Measurements from ENCODE around the gene ANTXRL.
"Not testable (repeated sequence)": the region's sequence is repeated elsewhere in the genome, so short reads cannot be mapped to it uniquely, and the experiment has no call there.

ANTXRL gene

GRCh38 chr10:46257099-46257498 lies 29.7 kb upstream of the ANTXRL start:
- TF ChIP-seq EZH2phosphoT487 (IDR thresholded peaks at IDR 0.05; ENCODE audit: low read depth): no peak
- TF ChIP-seq, protein P1, sequence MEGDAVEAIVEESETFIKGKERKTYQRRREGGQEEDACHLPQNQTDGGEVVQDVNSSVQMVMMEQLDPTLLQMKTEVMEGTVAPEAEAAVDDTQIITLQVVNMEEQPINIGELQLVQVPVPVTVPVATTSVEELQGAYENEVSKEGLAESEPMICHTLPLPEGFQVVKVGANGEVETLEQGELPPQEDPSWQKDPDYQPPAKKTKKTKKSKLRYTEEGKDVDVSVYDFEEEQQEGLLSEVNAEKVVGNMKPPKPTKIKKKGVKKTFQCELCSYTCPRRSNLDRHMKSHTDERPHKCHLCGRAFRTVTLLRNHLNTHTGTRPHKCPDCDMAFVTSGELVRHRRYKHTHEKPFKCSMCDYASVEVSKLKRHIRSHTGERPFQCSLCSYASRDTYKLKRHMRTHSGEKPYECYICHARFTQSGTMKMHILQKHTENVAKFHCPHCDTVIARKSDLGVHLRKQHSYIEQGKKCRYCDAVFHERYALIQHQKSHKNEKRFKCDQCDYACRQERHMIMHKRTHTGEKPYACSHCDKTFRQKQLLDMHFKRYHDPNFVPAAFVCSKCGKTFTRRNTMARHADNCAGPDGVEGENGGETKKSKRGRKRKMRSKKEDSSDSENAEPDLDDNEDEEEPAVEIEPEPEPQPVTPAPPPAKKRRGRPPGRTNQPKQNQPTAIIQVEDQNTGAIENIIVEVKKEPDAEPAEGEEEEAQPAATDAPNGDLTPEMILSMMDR (IDR thresholded peaks at IDR 0.05; ENCODE audit: low read depth, low read length): no peak
- no peak overlapping the region for H3K4me2 ChIP-seq (ENCODE audit: low read length)
- no peak overlapping the region for H3K9ac ChIP-seq (ENCODE audit: low read length)
- H3K79me2 ChIP-seq (ENCODE audit: low read length): no peaks in the 10 kb centered on the region
- no peaks in the 10 kb centered on the region for H3K9me3 ChIP-seq (ENCODE audit: insufficient read depth, low read length)
- no peaks in the 10 kb centered on the region for H4K20me1 ChIP-seq (ENCODE audit: insufficient read depth, low read length)
- H3K36me3 ChIP-seq (replicated peaks; ENCODE audit: low read depth, low read length): no peaks in the 10 kb centered on the region
- no peaks in the 10 kb centered on the region for H3K4me1 ChIP-seq (ENCODE audit: low read length)
- H3K27ac ChIP-seq (ENCODE audit: low read length): no peak overlapping the region
- H3K4me3 ChIP-seq (ENCODE audit: low read length): no peak overlapping the region
- no peak overlapping the region for H2AFZ ChIP-seq (ENCODE audit: low read depth, low read length)
- no peaks in the 10 kb centered on the region for H3K27me3 ChIP-seq (ENCODE audit: low read depth, low read length)

DNA sequence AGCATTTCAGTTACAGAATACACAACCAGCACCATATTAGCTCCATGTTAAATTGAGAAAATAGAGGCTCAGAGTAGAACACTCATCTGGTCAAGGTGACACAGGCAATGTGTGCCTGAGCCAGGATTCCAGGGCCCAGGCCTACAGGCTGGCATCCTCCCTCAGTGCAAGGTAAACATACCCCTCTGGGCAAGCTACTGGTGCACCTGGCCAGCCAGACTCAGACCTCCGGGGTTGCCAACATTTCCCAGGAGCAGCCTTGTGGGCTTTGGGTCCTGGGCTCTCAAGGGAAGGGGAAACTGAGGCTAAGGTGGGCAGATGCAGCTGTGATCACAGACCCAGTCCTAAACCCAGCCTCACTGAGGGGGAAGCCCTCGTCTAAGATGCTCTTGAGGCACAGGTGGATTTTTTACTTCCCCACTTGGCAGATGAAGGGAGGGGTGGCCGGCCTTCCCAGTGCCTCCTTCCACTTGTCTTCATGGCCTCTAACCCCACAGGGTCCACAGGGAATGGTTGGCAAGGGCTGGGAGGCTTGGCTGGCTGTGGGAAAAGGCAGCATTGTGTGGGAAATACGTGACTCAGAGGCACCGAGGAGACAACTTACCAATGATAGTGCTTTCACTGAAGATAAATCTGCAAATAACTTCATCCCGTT lies 23.8 kb upstream of the ANTXRL start:
- not testable (repeated sequence) for H3K36me3 ChIP-seq (replicated peaks; ENCODE audit: low read depth, low read length); H3K27me3 ChIP-seq (ENCODE audit: low read depth, low read length); H4K20me1 ChIP-seq (ENCODE audit: insufficient read depth, low read length); H3K9ac ChIP-seq (ENCODE audit: low read length); H2AFZ ChIP-seq (ENCODE audit: low read depth, low read length); H3K4me1 ChIP-seq (ENCODE audit: low read length); H3K9me3 ChIP-seq (ENCODE audit: insufficient read depth, low read length); H3K79me2 ChIP-seq (ENCODE audit: low read length); H3K4me3 ChIP-seq (ENCODE audit: low read length); H3K27ac ChIP-seq (ENCODE audit: low read length); H3K4me2 ChIP-seq (ENCODE audit: low read length)

DNA sequence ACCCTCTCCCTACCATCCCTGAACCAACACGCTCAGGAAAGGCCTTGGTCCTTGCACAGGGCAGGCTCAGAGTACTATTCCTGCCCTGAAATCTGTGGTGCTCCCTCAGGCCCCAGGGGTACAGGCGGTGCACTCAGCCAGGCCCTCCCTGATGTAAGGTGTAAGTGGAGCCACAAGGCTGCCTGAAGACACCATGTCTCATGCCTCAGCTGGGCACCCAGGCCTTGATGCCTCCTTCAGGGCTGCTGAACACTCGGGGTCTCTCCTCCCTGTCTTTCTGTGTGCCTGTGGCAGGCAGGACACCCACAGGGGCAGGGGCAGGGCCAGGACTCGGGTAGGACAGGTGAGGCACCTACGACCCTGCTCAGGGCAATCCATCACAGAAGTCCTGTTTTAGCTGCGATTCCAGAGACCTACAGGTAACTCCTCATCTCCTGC lies 22.9 kb upstream of the ANTXRL start:
- H3K9me3 ChIP-seq (ENCODE audit: insufficient read depth, low read length): no peaks in the 10 kb centered on the region
- no peak overlapping the region for H2AFZ ChIP-seq (ENCODE audit: low read depth, low read length)
- no peaks in the 10 kb centered on the region for H3K79me2 ChIP-seq (ENCODE audit: low read length)
- H4K20me1 ChIP-seq (ENCODE audit: insufficient read depth, low read length): no peaks in the 10 kb centered on the region
- H3K4me3 ChIP-seq (ENCODE audit: low read length): no peak overlapping the region
- H3K9ac ChIP-seq (ENCODE audit: low read length): no peak overlapping the region
- TF ChIP-seq, protein P1 (IDR thresholded peaks at IDR 0.05; ENCODE audit: low read depth, low read length): no peak
- no peak for TF ChIP-seq EZH2phosphoT487 (IDR thresholded peaks at IDR 0.05; ENCODE audit: low read depth)
- H3K36me3 ChIP-seq (replicated peaks; ENCODE audit: low read depth, low read length): no peaks in the 10 kb centered on the region
- H3K27ac ChIP-seq (ENCODE audit: low read length): no peak overlapping the region
- H3K4me2 ChIP-seq (ENCODE audit: low read length): no peak overlapping the region
- no peaks in the 10 kb centered on the region for H3K27me3 ChIP-seq (ENCODE audit: low read depth, low read length)
- H3K4me1 ChIP-seq (ENCODE audit: low read length): peaks cover 9% of the 10 kb centered on the region

GRCh38 chr10:46264336-46264735 lies 22.5 kb upstream of the ANTXRL start:
- H3K27ac ChIP-seq (ENCODE audit: low read length): no peak overlapping the region
- no peaks in the 10 kb centered on the region for H3K36me3 ChIP-seq (replicated peaks; ENCODE audit: low read depth, low read length)
- no peaks in the 10 kb centered on the region for H4K20me1 ChIP-seq (ENCODE audit: insufficient read depth, low read length)
- H3K79me2 ChIP-seq (ENCODE audit: low read length): no peaks in the 10 kb centered on the region
- TF ChIP-seq, protein P1 (IDR thresholded peaks at IDR 0.05; ENCODE audit: low read depth, low read length): no peak
- TF ChIP-seq EZH2phosphoT487 (IDR thresholded peaks at IDR 0.05; ENCODE audit: low read depth): no peak
- no peak overlapping the region for H3K4me2 ChIP-seq (ENCODE audit: low read length)
- no peaks in the 10 kb centered on the region for H3K27me3 ChIP-seq (ENCODE audit: low read depth, low read length)
- H3K9ac ChIP-seq (ENCODE audit: low read length): no peak overlapping the region
- H2AFZ ChIP-seq (ENCODE audit: low read depth, low read length): no peak overlapping the region
- H3K4me1 ChIP-seq (ENCODE audit: low read length): peaks cover 14% of the 10 kb centered on the region
- no peaks in the 10 kb centered on the region for H3K9me3 ChIP-seq (ENCODE audit: insufficient read depth, low read length)
- no peak overlapping the region for H3K4me3 ChIP-seq (ENCODE audit: low read length)
